Nephron (organoid): ENCODE measurements around the gene MED13L.

ENCODE experiments used
- H3K27ac Mint-ChIP-seq, 3 experiments: 2 replicates each; pipeline ENCODE4 v1.8.0; 2020; ENCODE audit warnings: mixed read lengths in 3 of 3, mild to moderate bottlenecking in 2 of 3, moderate library complexity in 1 of 3
- H3K27me3 Mint-ChIP-seq: 2 replicates; pipeline ENCODE4 v1.8.0; 2021; ENCODE audit warnings: low read depth, mild to moderate bottlenecking, moderate library complexity, mixed read lengths
- H3K36me3 Mint-ChIP-seq: 2 replicates; pipeline ENCODE4 v1.8.0; 2020; ENCODE audit warnings: low read depth, mixed read lengths
- H3K4me1 Mint-ChIP-seq: 2 replicates; pipeline ENCODE4 v1.8.0; 2020; ENCODE audit warnings: mixed read lengths
- H3K4me3 Mint-ChIP-seq, 3 experiments: 2 replicates each; pipeline ENCODE4 v1.8.0; 2020; ENCODE audit warnings: mild to moderate bottlenecking in 3 of 3, mixed read lengths in 3 of 3, moderate library complexity in 2 of 3
- H3K9me3 Mint-ChIP-seq: 2 replicates; pipeline ENCODE4 v1.8.0; 2020; ENCODE audit warnings: mixed read lengths
- TF ChIP-seq, protein P1 (sequence below), 3 experiments: fragments of 200-600 bp; sonication (generic); IDR thresholded peaks; one replicate each; pipeline ENCODE4 v1.5.0; 2021; ENCODE audit warnings: antibody characterized with exemption in 3 of 3; ENCODE audit not compliant: unreplicated experiment in 3 of 3

Gene MED13L

DNA sequence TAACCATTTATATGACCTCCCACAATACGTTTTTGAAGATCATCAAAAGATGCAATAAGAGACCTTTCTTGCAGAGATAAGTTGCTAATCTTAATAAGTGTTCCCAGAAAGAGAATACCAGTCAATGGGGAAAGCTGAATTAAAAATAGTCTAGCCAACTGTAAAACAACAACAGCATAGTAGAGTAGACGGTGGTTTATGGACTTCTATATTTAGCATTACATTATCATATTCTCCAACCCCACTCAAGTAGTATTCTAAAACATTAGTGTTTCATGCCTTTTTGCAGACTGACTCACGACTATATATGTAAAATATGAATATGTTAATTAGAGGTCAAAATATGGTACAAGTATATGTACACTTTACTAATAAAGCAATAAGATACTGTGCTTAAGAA, 218.9 kb downstream of the MED13L start:
- Mint-ChIP-seq H3K36me3 (no peaks in the 10 kb centered on the region), H3K27me3 (no peaks in the 10 kb centered on the region), H3K27ac (peak overlapping the region in 2 of 3 experiments; percentile 24 to 30), H3K9me3 (no peaks in the 10 kb centered on the region), H3K4me1 (peaks cover 44% of the 10 kb centered on the region), H3K4me3 (peak overlapping the region in 1 of 3 experiments; percentile 23)
- TF ChIP-seq, protein P1, sequence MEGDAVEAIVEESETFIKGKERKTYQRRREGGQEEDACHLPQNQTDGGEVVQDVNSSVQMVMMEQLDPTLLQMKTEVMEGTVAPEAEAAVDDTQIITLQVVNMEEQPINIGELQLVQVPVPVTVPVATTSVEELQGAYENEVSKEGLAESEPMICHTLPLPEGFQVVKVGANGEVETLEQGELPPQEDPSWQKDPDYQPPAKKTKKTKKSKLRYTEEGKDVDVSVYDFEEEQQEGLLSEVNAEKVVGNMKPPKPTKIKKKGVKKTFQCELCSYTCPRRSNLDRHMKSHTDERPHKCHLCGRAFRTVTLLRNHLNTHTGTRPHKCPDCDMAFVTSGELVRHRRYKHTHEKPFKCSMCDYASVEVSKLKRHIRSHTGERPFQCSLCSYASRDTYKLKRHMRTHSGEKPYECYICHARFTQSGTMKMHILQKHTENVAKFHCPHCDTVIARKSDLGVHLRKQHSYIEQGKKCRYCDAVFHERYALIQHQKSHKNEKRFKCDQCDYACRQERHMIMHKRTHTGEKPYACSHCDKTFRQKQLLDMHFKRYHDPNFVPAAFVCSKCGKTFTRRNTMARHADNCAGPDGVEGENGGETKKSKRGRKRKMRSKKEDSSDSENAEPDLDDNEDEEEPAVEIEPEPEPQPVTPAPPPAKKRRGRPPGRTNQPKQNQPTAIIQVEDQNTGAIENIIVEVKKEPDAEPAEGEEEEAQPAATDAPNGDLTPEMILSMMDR (IDR thresholded peaks at IDR 0.05; ENCODE audit: unreplicated experiment in 3 of 3), result no peak

DNA sequence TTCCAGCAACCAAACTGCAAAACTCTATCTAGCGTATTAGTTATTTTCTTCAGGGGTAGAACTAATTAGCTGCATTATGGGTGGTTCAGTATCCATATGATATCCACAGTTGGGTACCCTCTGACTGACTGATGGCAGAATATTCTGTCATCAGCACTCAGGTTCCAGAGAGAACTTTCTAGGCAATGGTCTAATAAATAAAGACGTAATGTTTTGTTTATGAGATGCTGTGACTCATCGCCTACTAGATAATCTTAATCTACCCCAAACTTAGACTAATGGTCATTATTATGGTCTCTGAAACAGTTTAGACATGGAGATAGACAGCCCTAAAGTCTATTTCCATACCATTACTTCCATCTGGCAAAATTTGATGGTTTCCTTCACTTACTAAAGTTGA, 220.1 kb downstream of the MED13L start:
- Mint-ChIP-seq H3K4me3 (no peak overlapping the region), H3K9me3 (no peaks in the 10 kb centered on the region), H3K36me3 (no peaks in the 10 kb centered on the region), H3K4me1 (peaks cover 53% of the 10 kb centered on the region), H3K27ac (peak overlapping the region in 1 of 3 experiments; percentile 11), H3K27me3 (no peaks in the 10 kb centered on the region)
- TF ChIP-seq, protein P1 (IDR thresholded peaks at IDR 0.05; ENCODE audit: unreplicated experiment in 3 of 3), result no peak

DNA sequence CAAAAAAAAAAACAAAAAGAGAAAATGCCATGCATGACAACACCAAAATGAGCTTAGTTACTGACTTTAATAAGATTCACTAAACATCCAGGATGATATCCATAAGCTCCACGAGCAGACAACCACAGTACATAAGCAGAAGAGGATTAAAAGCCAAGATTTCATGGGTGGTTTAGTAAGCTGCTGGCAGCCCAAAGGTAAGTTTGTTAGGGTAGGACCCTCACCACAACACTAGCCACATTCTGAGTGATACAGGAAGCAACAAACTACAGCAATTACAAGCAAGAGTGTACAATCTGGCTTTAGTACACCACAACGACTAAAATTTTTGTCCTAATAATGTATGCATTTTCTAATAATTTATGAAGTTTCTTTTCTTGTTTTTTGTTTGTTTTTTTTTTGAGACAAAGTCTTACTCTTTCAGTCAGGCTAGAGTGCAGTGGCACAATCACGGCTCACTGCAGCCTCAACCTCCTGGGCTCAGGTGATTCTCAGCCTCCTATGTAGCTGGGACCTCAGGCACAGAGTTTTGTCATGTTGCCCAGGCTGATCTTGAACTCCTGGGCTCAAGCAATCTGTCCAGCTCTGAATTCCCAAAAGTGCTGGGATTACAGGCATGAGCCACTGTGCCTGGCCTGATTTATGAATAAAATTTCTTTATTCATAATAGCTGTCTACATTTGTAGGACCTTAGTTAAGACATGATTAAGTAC, 221.4 kb downstream of the MED13L start:
- TF ChIP-seq, protein P1 (IDR thresholded peaks at IDR 0.05; ENCODE audit: unreplicated experiment in 3 of 3), result no peak
- Mint-ChIP-seq H3K4me1 (peaks cover 62% of the 10 kb centered on the region), H3K27ac (no peak overlapping the region), H3K9me3 (no peaks in the 10 kb centered on the region), H3K36me3 (no peaks in the 10 kb centered on the region), H3K27me3 (no peaks in the 10 kb centered on the region), H3K4me3 (no peak overlapping the region)

DNA sequence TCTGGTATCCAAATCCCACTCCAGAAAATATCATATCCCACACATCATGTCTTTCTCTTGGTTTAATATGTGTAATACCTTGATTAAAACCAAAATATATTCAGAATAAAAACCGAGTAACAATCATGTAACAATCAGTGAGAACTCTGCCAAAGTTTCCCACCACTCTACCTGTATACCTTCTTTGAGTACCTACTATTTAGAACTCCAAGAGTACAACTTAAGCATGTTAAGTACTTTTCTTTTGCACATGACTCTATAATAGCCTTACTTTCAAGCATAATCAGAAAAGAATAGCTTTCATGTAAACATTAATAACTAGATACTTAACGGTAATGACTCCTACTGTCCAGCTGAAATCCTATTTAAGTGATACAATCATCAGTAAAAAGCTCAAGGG, 223.2 kb downstream of the MED13L start:
- peaks cover 69% of the 10 kb centered on the region for H3K4me1 Mint-ChIP-seq
- H3K27ac Mint-ChIP-seq, result peak overlapping the region in 2 of 3 experiments; percentile 14 to 19
- no peaks in the 10 kb centered on the region for H3K9me3 Mint-ChIP-seq
- H3K4me3 Mint-ChIP-seq, result no peak overlapping the region
- no peaks in the 10 kb centered on the region for H3K36me3 Mint-ChIP-seq
- no peaks in the 10 kb centered on the region for H3K27me3 Mint-ChIP-seq
- TF ChIP-seq, protein P1 (IDR thresholded peaks at IDR 0.05; ENCODE audit: unreplicated experiment in 3 of 3), result no peak

DNA sequence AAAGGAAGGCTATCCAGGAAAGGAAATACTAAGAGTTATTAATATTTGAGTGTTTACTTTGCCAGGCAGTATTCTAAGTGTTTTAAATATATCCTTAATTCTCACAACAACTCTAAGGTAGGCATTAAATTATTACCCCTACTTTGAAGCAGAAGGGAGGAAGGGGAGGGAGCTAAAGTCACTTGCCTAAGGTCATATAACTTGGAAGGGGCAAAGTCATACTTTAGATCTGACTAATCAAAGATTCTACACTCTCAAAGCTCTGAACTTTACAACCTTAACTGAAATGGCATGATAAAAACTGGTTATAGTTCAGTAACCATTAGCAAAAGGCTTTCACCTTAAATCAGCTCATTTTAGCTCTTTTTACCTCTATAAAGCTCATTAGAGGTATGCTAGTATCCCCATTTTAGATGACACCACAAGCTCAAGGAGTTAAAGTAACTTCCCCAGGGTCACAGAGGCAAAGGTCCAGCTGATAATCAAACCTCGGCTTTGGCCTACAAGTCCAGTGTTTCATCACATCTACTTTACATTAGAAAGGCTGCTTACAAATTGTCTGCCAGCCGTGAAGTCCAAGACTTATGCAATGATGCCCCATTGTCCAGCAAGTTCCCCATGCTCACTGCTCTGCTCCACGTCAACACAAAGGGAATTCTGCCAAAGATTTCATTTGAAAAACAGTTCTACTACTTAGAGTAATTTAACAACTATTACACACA, 223.9 kb downstream of the MED13L start:
- no peaks in the 10 kb centered on the region for H3K9me3 Mint-ChIP-seq
- TF ChIP-seq, protein P1 (IDR thresholded peaks at IDR 0.05; ENCODE audit: unreplicated experiment in 3 of 3), result no peak
- no peak overlapping the region for H3K4me3 Mint-ChIP-seq
- H3K27me3 Mint-ChIP-seq, result no peaks in the 10 kb centered on the region
- peak overlapping the region; percentile 2 to 19 (median 14) for H3K27ac Mint-ChIP-seq
- peaks cover 74% of the 10 kb centered on the region for H3K4me1 Mint-ChIP-seq
- no peaks in the 10 kb centered on the region for H3K36me3 Mint-ChIP-seq
